HG03469 (cell line): ENCODE data around the gene PRRX1.

Experiments used
- ATAC-seq: cut with Tn5 transposase; IDR thresholded peaks from one replicate; pipeline ENCODE4 v1.9.1; 2021; ENCODE audit warnings: mild to moderate bottlenecking, moderate library complexity, moderate number of reproducible peaks; ENCODE audit not compliant: unreplicated experiment

The PRRX1 gene

DNA sequence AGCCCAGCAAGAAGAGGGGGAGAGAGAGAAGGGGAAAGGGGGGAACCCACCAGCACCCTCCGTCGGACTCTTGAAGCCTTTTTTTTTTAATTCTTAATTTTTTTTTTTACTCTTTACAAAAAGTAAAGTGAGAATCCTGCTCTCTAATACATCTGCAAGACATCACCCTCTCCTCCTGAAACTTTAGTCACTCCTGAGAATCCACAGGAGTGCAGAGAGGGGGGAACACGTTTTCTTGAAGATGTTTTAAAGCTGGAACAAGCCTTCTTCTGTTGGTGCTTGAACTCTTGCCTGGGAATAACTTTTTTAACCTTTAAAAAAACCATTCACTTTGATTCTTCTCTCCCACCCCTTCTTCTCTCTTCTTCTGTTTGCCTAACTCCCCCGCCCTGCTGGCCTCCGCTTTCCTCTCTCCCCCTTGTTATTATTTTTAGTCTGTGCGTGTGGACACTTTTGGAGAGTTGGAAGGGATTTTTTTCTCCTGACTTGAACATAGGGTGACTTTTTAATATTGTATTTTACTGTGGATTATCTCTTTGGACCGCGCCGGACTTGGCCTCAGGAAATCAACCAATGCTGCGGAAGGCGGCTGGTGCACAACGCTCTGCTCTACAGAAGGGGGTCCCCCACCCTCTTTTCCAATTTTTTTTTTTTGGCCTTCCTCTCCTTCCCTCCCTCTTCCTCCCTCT is 383 bp upstream of the PRRX1 start:
- ATAC-seq, result no peak

DNA sequence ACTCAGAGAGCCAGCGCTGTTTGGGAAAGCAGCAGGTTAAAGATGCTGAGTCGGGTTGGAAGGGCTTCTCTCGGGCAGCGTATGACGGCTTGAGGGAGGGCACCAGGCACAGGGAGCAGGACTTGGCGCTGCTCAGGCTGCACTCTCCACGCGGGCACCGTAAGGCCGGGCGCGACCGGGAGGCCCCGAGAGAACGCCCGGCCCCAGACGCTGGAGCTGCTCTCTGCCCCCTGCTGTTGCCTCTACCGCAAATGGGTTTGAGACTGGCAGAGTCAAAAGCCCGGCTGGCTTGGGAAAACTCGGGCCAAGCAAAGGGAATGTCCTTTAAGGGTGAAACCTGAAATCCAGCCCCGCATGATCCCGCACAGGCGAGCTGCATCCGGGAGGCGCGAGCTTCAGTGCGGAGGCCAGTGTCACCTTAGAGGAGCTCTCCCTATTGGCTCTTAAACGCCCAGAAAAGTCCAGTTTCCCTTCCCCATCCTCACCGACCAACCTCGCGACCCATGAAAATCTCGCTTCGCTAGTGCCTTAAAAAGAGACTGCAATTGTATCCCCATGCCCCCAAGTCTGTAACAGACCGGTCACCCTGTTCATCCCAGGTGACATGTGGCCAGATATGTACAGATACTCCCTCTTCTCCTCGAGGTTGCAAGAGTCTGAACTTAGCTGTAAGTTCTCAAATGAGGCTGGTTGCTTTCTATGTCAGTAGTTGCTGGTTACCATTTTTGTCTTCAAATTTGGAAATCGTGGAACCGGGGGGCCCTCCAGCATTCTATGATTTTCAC is 1.1 kb downstream of the PRRX1 start:
- no peak for ATAC-seq

DNA sequence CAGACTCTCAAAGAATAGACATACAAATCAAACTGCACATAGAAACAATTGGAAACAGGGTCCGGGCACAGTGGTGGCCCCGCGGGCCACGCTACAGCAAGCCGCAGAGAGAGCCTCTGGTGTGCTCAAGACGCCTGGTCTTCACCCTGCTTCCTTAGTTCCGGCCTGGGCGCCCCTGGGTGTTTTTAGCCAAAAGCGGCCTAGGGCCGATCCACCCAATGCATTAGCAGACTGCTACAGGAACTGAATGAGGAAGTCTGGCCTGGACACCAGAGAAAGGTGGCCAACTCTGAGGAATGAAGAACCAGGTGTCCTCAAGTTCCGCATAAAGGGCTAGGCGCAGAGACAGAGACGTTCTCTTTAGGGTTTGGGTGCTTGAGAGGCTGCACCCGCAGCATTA is 1.7 kb downstream of the PRRX1 start:
- ATAC-seq, result no peak

DNA sequence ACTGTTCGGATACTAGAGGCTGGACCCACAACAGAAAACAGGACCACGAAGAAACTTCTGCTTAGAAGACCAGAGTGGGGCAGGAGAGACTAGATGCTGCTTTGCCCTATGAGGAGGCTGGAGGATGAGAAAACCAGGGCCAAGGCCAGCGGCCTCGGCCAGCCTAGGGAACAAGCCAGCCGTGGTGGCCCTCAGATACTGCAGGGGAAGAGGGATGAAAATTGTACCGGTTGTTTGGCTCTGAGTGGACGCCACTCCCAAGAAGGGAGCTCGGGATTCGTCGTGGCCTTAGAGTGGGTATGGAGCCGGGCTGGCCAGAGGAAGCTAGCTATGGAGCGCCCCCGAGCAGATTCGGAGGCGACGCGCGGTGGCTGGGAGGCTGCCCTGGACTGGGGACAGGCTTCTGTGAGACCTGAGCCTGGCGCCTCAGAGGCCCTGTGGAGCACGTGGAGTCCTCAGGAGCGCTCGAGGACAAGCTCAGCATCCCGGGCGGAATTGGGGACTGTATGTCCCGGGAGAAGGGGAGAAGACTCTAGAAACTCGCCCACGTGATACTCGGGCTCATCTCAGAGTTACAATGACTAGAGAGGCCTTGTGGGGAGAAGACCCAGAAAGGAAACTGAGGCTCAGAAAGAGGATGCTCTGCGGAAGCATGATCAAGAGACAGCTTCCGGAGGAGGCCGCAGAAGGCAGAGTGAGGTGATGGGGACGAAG is 2.8 kb downstream of the PRRX1 start:
- ATAC-seq, result no peak

DNA sequence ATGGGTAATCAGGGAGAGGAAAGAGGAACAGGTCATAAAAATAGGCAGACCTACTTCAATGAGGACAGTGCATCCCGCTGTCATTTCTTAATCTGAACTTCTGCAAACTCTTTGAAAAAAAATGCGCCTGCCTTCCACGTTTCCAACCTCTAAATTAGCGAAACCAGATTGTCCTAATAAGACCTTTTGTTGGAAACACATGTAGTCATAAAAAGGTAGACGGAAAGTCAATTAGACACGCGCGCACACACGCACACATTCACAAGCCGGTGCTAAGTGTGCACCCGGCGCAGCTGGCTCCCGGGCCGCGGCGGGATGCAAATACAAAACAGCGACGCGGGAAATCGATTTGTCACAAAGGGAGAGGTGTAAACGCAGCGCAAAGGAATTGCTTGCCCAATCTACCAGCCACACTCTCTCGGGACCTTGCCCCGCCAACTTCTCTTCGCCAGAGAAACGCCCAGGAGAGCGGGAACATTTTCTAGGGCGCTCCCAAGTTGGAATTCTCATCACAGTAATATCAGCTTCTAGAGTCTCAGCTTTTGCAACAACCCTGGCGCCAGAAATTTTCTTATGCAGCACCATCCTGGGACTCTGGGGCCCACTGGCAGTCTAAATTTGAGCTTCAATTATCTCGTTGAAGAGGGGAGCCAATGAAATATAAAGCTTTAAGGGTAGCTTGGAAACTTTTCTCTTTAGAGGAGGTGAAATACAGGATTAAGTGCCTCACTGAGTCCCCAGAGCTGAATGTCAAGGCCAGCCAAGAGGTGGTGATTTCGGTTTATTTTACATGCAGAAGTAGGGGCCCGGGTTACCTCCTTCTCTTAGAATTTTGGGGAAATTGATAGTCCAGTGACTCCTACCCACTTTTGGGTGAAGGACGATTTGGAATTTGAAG is 4.5 kb downstream of the PRRX1 start:
- no peak for ATAC-seq

DNA sequence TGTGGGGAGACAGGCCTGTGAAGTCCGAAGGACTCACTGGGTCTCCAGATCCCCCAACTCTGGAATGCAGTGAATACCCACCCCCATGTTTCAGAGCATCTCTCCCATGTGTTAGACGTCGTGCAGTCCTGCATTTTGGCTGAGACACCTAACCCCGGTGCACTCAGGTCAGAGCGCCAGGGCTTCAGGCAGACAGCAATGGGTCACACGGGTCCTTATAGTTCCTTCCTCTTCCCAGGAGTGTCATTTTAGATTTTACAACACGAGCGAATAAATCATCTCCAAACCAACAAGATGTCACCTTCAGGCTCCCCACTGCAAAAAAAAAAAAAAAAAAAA is 5.1 kb downstream of the PRRX1 start:
- no peak for ATAC-seq

DNA sequence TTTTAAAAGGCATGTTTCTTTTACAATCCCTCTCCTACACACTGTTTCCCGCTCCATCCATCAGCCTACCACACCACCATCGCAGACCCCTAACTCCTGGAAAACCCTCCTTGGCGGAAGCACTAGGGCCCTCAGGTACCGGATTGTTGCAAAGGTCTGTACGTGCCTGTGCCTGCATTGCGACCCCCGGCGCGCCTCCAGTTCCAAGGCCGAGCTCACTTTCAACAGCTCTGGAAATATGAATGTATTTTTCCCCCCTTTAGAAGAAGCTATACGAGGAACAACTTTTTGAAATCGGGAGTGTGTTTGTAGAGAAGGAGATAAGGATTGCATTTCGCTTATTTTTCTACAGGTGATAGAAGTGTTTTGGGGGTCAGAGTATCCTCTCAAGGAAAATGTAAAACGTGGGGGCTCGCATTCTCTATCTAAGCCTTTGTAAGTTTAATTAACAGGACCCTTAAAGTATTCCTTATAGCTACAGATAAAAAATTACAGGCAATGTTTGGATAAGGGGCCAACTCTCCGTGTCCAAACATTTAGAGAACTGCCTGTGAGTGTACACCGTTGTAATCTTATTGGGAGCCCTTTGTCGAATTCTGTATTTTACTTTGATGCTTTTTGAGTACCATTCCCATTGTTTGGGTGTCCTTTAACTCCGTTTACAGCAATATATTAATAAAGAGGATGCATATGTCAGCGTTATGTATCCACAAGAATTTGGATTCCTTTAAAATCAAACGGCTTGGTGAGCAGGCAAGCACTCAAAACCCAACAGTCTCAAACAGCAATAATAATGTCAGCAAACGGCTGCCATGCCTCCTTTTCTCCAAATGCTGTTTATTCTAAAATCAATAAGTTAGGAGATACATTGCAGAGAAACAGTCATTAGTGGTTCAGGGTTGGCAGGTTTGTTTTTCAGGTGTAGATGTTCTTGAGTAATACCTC is 5.9 kb downstream of the PRRX1 start:
- no peak for ATAC-seq

DNA sequence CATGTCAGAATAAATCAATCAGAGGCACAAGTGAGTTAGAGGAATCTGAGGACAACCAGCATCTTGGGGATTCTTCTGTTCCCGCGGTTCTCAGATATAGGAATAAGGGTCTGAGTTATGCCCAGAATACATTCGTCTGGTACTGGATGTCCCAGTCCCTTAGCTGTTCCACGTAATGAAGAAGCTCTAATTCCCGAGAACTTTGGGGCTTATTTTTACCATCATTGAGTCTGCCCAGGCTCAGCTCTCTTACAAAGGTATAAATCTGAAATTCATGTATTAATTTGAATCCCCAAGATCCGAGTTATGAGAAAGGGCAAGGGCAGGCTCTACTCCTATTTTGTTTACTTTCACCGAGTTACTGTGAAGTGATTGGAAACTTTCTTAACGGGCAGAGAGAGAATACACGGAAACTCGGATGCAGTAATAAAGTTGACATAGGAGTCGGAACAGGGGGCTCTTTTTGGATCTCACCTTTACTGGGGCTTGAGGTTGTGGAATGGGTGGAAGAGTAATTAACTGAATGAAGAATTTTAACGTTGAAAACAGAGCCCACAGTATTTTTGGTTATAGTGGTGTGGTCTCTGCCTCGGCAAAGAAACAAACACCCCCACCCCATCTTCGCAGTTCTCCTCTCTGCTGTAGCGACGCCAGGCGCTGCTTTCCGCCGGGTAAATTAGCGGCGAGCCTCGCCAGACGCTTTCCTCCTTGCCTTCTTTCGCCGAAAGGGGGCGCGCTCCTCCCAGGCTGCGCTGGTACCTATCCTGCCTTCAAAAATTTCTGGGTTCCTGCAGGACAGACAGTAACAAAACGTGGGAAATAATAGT is 7.1 kb downstream of the PRRX1 start:
- no peak for ATAC-seq

DNA sequence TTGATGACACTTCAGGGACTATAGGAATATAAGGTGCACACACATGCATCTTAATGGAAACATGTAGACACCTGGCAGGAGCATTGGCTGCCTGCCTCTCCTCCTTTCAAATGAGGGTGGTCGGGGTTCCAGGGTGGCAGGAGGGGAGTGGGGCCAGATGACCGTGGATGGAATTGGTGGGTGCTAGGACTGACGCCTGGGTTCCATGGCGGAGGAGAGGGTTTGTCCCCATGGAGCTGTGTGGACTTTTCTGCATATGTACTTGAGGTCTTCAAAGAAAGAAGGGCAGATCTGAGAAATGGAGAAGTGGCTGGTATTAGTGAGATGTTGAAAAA is 7.7 kb downstream of the PRRX1 start:
- ATAC-seq, result no peak

DNA sequence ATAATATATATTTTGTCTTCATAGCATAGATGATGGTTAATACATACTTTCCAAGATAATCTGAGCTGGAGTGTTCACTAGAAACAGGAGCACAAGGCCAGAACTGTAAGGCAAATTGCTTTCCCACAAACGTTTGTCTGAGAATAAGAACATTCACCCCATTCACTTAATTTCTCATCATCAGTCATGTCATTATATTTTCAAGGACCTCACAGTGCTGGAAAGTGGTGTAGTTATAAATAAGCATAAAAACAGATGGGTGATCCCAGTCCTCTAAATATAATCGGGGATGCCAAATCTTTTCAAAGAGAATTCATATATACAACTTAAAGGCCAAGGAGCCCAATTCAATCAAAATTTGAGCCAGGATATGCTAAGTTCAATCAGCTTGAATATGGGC is 8.4 kb downstream of the PRRX1 start:
- no peak for ATAC-seq

DNA sequence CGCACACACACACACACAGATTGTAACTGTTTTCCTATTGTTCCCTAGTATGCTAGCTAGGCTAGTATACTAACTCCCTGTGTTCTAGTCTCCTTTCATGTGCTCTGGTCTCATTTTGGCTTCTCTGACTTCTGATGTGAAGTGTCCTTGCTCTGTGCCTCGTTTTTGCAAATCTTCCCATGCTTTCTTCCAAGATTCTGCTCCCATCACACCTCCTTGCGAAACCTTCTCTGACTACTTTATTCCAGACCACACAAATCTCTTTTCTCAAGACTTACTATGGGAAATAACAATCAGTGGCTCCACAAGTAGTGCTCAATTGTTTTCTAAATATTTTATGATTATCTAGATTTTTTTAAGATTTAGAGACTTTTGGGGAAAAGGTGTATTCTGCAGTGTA is 10.3 kb downstream of the PRRX1 start:
- ATAC-seq, result no peak

DNA sequence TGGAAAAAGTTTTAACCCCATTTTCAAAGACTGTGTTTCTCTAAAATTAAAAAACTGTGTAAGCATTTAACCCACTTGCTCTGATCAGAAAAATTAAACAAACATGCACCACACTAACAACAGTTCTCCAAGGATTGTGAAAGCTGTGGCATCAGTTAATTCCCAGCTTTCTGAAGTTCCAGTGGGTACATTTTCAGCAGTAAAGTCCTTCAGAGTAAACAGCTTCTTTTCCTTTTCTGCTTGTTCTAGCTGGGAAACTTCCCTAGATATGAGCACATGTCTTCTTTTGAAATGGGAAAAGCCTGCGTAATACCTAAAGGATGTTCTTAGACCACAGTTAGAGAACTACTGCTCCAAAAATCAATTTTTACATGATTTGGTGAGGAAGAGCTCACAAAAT is 11.1 kb downstream of the PRRX1 start:
- no peak for ATAC-seq

DNA sequence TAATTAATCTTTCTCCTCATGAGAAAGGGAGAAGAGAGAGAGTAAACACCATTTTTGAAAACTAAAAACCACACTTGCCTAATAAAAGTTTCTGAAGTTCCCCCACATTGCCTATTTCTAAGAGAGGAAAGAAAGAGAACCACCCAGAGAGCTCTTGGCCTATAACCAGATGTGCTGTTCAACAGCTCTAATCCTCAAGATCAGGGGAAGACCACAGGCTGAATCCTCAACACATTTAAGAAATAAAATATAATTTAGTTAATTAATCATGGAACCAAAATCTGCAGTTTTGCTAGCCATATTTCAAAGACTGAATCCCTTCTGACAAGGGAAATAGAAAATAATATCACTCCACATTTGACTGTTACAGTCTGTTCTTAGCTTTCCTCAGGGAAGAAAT is 11.9 kb downstream of the PRRX1 start:
- ATAC-seq, result no peak

DNA sequence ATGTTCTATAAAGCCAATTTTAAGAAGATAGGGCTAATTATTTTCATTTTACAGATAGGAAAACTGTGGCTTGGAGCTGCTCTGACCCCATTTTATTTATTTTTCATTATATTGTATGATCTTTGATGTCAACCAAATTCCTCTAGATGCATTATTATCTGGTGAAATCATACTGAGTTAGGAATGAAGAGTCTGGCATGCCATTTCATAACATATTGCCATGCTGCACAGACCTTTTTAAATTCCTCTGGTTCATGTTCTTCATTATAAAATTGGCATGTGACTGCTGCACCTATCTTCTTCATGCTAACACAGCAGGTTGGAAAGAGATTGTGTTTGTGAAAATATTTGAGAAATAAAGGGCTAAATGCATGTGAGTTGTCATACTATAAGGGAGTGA is 12.7 kb downstream of the PRRX1 start:
- no peak for ATAC-seq

DNA sequence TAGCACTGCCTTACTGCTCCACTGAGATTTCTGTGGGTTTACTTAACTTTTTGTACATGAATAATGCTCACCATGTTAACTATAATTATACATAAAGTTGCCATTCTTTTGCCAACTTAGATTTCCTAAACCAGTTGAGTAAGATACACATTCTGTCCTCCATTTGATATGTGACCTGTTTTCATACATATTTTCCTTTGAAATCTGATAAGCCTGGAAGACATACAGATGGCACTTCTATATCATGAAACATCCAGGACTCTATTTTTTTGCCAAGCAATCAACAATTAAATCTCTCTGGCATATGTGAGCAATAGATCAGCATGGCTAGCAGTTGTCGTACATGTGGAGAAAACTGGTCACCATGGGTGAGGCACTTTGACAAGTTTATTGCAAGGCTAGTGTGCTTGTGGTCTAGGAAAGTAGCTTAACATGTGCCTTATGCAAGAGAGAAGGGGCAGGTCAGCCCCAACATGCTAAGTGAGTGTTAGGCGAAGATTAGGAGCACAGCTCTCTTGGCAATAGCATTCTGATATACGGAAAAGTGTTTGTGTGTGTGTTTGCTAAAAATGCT is 14.2 kb downstream of the PRRX1 start:
- no peak for ATAC-seq

DNA sequence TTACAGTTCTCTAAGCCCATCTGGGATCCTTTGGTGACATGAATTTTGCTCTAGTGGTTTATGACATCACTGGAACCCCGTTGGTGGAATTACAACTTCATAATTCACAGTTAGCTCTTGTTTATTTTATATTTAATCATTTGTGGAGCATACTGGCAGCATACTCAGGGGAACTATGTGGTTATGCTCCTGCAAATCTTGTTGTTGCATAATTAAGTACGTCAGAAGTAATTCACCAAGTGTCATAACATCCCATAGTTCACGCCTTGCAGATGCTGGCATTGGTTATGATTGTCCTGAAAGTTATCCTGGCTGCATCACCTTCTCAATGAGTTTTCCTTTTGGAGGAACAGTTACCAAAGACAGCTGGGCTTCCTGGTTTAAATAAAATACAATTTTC is 16.5 kb downstream of the PRRX1 start:
- no peak for ATAC-seq

DNA sequence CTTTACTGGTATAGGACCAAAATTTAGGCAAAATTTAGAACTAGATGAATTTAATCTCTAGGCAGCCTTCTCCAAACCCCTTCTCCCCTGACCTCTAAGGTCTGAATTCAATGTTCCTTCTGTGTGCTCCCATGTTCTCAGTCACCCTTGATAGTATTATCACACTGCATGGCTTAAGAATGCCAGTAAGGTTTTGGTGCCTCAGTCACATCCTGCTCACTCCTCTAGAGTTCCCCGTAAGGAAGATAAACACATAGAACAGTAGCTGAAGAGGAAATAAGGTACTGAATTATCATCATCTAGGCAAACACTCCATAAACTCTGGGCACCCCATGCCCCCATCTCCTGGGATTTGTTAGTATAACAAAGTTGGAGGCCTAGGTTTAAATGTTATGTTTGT is 18.2 kb downstream of the PRRX1 start:
- no peak for ATAC-seq

DNA sequence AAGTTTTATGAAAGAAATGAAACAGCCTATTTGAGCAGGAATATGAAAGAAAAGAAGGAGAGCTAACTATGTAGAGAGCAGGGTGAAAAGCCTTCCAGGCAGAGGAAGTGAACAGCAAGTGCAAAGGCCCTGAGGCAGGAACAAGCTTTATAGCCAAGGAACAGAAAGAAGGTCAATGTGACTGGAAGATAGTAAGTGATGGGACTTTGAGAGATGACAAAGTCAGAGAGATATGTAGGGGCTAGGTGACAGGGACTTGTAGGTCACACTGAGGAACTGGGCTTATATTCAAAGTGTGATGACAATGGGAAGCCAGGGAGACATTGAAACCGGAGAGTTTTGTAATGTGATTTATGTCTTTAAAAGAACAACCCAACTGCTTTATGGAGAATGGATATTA is 18.9 kb downstream of the PRRX1 start:
- no peak for ATAC-seq

DNA sequence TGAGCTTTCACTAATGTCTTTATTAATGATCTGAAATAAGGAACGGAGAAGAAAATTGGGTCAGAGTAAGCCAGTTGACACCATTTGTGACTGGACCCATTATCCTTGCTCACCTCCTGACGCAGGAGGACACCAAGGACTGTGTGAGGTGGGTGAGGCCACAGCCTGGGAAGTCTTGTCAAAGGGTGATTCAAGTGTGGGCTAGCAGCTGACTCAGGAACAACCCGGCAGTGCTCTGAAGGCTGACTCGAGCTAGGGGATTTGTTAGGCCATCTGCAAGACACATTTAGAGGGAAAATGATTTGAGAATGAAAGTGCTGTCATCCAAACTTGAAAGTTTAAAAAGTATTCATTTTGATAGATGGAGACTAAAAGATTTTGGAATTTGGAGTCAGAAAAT is 21.2 kb downstream of the PRRX1 start:
- no peak for ATAC-seq
